Suprapubic skin (tissue), 4 donors: ENCODE data around the gene CERT1. TPM values are rescaled to one million over a fixed set of nuclear protein-coding genes. Genes with fewer than 3 reads are reported as not detected.

Experiments
- DNase-seq, 2 donors: peaks; one replicate each; pipeline ENCODE4 v3.0.0-alpha.2; 2019; ENCODE audit warnings: low spot score in 2 of 2
- H3K27ac ChIP-seq: fragments of 200-600 bp; sonication (generic); one replicate; pipeline ENCODE4 v1.5.1; 2019
- H3K27me3 ChIP-seq: fragments of 200-600 bp; sonication (generic); one replicate; pipeline ENCODE4 v1.5.1; 2019
- H3K36me3 ChIP-seq: fragments of 200-600 bp; sonication (generic); one replicate; pipeline ENCODE4 v1.5.1; 2019
- H3K4me1 ChIP-seq: fragments of 200-600 bp; sonication (generic); one replicate; pipeline ENCODE4 v1.5.1; 2019
- H3K4me3 ChIP-seq: fragments of 200-600 bp; sonication (generic); one replicate; pipeline ENCODE4 v1.5.1; 2019; ENCODE audit warnings: mild to moderate bottlenecking
- H3K9me3 ChIP-seq: fragments of 200-600 bp; sonication (generic); one replicate; pipeline ENCODE4 v1.5.1; 2019
- EP300 ChIP-seq: sonication (generic); formaldehyde crosslinking; IDR thresholded peaks from one replicate; pipeline ENCODE4 v1.6.1; 2017; ENCODE audit warnings: antibody characterized with exemption
- POLR2A ChIP-seq, 2 donors: fragments of 450-650 bp; IDR thresholded peaks; one replicate each; pipeline ENCODE4 v1.6.1; 2017; ENCODE audit warnings: antibody characterized with exemption in 2 of 2, mild to moderate bottlenecking in 2 of 2, moderate library complexity in 2 of 2
- POLR2AphosphoS5 ChIP-seq, 3 donors: sonication (generic); formaldehyde crosslinking; IDR thresholded peaks; one replicate each; pipeline ENCODE4 v1.6.1; 2017; ENCODE audit warnings: antibody characterized with exemption in 3 of 3
- WGBS: methylation state at CpG from one replicate; pipeline ENCODE4 v1.1.5; 2018; 5-methylcytosine and 5-hydroxymethylcytosine counted together
- total RNA-seq, 4 donors: library from RNA; depleted of rRNA; stranded (reverse); fragments of >200 nt; gene quantifications; one replicate each; pipeline ENCODE4 v1.1.0, GENCODE V29; 2016
- TF ChIP-seq, protein P1 (sequence below), 2 donors: fragments of 200-600 bp in 1 of 2; fragments of 450-650 bp in 1 of 2; sonication (generic) in 1 of 2; IDR thresholded peaks; one replicate each; pipeline ENCODE4 v1.5.1; 2016 to 2019; ENCODE audit warnings: antibody characterized with exemption in 2 of 2, mild to moderate bottlenecking in 1 of 2, moderate library complexity in 1 of 2

The CERT1 gene
- total RNA-seq, 4 donors from 2014 or later = 25.3 to 41.2 (median 32.4) TPM

DNA sequence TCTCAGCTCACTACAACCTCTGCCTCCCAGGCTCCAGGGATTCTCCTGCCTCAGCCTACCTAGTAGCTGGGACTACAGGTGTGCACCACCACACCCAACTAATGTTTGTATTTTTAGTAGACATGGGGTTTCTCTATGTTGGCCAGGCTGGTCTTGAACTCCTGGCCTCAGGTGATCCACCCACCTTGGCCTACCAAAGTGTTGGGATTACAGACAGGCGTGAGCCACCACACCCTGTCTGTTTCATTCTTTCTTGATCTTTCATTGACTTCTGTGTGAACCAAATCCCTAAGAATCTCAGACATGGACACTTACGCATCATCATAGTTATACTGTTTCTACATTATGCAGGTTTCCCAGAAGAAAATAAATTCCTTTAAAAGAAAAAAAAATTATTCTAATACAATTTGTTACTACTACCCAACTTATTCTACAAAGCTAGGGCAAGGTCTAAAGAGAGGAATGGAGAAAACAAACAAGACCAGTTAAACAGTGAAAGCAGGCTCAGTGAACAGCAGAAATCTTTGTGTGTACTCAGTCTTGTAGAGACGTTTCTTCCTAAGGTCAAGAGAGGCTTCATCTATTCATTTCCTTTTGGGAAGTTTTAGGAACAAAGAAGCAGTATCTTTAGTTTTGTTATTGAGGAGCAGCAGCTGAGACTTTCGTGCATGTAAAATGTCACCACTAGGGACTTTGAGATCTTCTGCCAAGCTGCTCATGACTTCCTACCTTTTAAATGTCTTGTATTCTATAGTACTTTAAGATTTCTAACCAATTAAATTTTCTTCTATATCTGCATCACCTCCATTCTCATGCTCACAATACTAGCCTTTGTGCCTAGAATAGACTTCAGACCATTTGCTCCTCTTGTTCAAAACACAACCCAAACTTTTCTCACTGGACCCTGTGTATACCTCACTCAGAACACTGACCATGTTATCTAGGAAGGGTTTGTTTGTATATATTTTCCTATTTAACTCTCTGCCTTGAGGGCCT is 180.0 kb downstream of the CERT1 start:
- no peak for TF ChIP-seq EP300
- no peak for TF ChIP-seq POLR2AphosphoS5 (IDR thresholded peaks at IDR 0.05)
- 75% methylated on average over 4 of the region's 4 CpGs for WGBS
- H3K27ac ChIP-seq = no peak overlapping the region
- DNase-seq = no peak
- H3K4me3 ChIP-seq = no peak overlapping the region
- no peaks in the 10 kb centered on the region for H3K36me3 ChIP-seq
- H3K4me1 ChIP-seq = peaks cover 6% of the 10 kb centered on the region
- no peaks in the 10 kb centered on the region for H3K27me3 ChIP-seq
- no peaks in the 10 kb centered on the region for H3K9me3 ChIP-seq

DNA sequence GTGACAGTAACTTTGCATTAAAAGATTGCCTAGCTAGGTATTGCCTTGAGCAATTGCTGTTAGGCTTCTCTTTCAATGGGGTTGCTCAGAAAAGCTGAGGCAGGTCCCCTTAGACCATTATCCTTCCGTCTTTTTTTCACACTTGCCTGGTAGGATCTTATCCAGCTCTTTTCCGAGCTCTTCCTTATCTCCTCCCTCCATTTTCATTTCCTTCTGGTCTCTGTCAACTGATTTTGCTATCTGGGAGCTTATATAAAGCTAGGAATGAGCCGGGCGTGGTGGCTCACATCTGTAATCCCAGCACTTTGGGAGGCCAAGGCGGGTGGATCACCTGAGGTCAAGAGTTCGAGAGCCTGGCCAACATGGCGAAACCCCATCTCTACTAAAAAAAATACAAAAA is 181.0 kb downstream of the CERT1 start:
- Histone ChIP-seq H3K4me1 (no peaks in the 10 kb centered on the region), H3K36me3 (no peaks in the 10 kb centered on the region), H3K27ac (no peak overlapping the region), H3K9me3 (no peaks in the 10 kb centered on the region), H3K4me3 (no peak overlapping the region), H3K27me3 (no peaks in the 10 kb centered on the region)
- 86% methylated on average over 7 of the region's 7 CpGs for WGBS
- TF ChIP-seq POLR2AphosphoS5 (IDR thresholded peaks at IDR 0.05) (no peak), POLR2A (IDR thresholded peaks at IDR 0.05) (no peak), EP300 (no peak)
- TF ChIP-seq, protein P1, sequence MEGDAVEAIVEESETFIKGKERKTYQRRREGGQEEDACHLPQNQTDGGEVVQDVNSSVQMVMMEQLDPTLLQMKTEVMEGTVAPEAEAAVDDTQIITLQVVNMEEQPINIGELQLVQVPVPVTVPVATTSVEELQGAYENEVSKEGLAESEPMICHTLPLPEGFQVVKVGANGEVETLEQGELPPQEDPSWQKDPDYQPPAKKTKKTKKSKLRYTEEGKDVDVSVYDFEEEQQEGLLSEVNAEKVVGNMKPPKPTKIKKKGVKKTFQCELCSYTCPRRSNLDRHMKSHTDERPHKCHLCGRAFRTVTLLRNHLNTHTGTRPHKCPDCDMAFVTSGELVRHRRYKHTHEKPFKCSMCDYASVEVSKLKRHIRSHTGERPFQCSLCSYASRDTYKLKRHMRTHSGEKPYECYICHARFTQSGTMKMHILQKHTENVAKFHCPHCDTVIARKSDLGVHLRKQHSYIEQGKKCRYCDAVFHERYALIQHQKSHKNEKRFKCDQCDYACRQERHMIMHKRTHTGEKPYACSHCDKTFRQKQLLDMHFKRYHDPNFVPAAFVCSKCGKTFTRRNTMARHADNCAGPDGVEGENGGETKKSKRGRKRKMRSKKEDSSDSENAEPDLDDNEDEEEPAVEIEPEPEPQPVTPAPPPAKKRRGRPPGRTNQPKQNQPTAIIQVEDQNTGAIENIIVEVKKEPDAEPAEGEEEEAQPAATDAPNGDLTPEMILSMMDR (IDR thresholded peaks at IDR 0.05) = no peak
- no peak for DNase-seq

Other genes starting within 250 kb of the CERT1 start
- gene HMGCR, start 174.4 kb downstream of the CERT1 start, total RNA-seq = 100 to 1,000 TPM in 1 of 4 donors, 10 to 100 TPM in 3; 72.4 to 292 (median 96.2) TPM
- 10 to 100 TPM; 11.8 to 43.8 (median 27.2) TPM for gene POLK, start 262 bp upstream of the CERT1 start, total RNA-seq
- gene ANKDD1B, start 99.8 kb upstream of the CERT1 start, total RNA-seq = 1 to 10 TPM in 3 of 4 donors, under 1 TPM in 1; 0.45 to 2.2 (median 1.8) TPM
- gene POC5, start 205.8 kb upstream of the CERT1 start, total RNA-seq = 10 to 100 TPM; 10.9 to 21.6 (median 11.4) TPM